Panc1 (cell line): ENCODE measurements around the gene CCRL2. TPM values are rescaled to one million over a fixed set of nuclear protein-coding genes. Genes with fewer than 3 reads are reported as not detected.

Source experiments
- ATAC-seq: fragments of 200-7000 bp; cut with Tn5 transposase; 2 replicates; pipeline ENCODE4 v1.9.1; 2020; ENCODE audit warnings: mild to moderate bottlenecking, moderate library complexity
- BruUV-seq: library from RNA; stranded (reverse); fragments of 400-500 nt; replicated peaks from 2 replicates; lab custom pipeline; 2021; lab: Mats Ljungman, UMichigan
- CTCF ChIA-PET: fragments of 300-600 bp; sonication (Branson Sonifier 250); formaldehyde crosslinking; loops from one replicate; lab custom pipeline; 2022; ENCODE audit warnings: antibody characterized with exemption; lab: Charles Lee
- POLR2A ChIA-PET: fragments of 300-600 bp; sonication (Branson Sonifier 250); formaldehyde crosslinking; loops from one replicate; lab custom pipeline; 2022; ENCODE audit warnings: antibody characterized with exemption; lab: Charles Lee
- DNase-seq: peaks from one replicate; pipeline ENCODE4 v3.0.0-alpha.2; 2010; ENCODE audit warnings: low read depth, low spot score
- H3K27ac ChIP-seq: 2 replicates; pipeline ENCODE4 v1.5.1; 2011; ENCODE audit warnings: mild to moderate bottlenecking, low read length, inconsistent platforms
- H3K27me3 ChIP-seq: fragments of 200-500 bp; sonication (Bioruptor generic); 2 replicates; pipeline ENCODE4 v1.6.0; 2014; ENCODE audit warnings: low read length, inconsistent platforms; ENCODE audit not compliant: control insufficient read depth, insufficient read depth
- H3K36me3 ChIP-seq: fragments of 200-500 bp; sonication (Bioruptor generic); 2 replicates; pipeline ENCODE4 v1.5.1; 2014; ENCODE audit warnings: inconsistent platforms, mild to moderate bottlenecking, low read length, moderate library complexity; ENCODE audit not compliant: control insufficient read depth, insufficient read depth
- H3K4me1 ChIP-seq: 2 replicates; pipeline ENCODE4 v1.5.1; 2011; ENCODE audit warnings: inconsistent platforms, mild to moderate bottlenecking, low read length, moderate library complexity; ENCODE audit not compliant: control insufficient read depth, insufficient read depth
- H3K4me3 ChIP-seq, 2 experiments: 2 replicates each; pipeline ENCODE4 v1.5.1; 2011 to 2012; ENCODE audit warnings: low read depth in 2 of 2, low read length in 2 of 2, mild to moderate bottlenecking in 2 of 2, inconsistent platforms in 1 of 2, moderate library complexity in 1 of 2
- H3K9me3 ChIP-seq: fragments of 200-500 bp; sonication (Bioruptor generic); 2 replicates; pipeline ENCODE4 v1.5.1; 2014; ENCODE audit warnings: low read depth, mild to moderate bottlenecking, inconsistent platforms, low read length, moderate library complexity; ENCODE audit not compliant: control insufficient read depth, insufficient read depth
- CTCF ChIP-seq: fragments of 450-650 bp; IDR thresholded peaks from 2 replicates; pipeline ENCODE4 v1.5.1; 2017; ENCODE audit warnings: mild to moderate bottlenecking
- POLR2AphosphoS5 ChIP-seq: IDR thresholded peaks from 2 replicates; pipeline ENCODE4 v1.6.1; 2012; ENCODE audit warnings: mild to moderate bottlenecking, low read depth, low read length, moderate library complexity
- SIN3A ChIP-seq: IDR thresholded peaks from 2 replicates; pipeline ENCODE4 v1.6.1; 2012; ENCODE audit warnings: low read depth, mild to moderate bottlenecking, low read length, moderate library complexity, borderline replicate concordance; ENCODE audit not compliant: insufficient read depth
- TCF7L2 ChIP-seq: IDR thresholded peaks from 2 replicates; pipeline ENCODE4 v1.6.1; 2011; ENCODE audit warnings: mild to moderate bottlenecking, low read depth, low read length, inconsistent platforms
- in situ Hi-C: cut with HindIII; loops from 2 replicates; pipeline ENCODE4 v1.10.0; 2016; ENCODE audit warnings: low sequenced_read_pairs, low pct_unique_long_range_greater_than_20kb
- intact Hi-C: fragments of 100-400 bp; cut with micrococcal nuclease; formaldehyde crosslinking; loops from one replicate; pipeline ENCODE4 v1.10.0; 2022; ENCODE audit not compliant: unreplicated experiment
- total RNA-seq: library from RNA; stranded (reverse); gene quantifications from one replicate; pipeline ENCODE4 v1.2.1, GENCODE V29; 2021; ENCODE audit not compliant: unreplicated experiment
- TF ChIP-seq, protein P1 (sequence below), 2 experiments: IDR thresholded peaks; 2 replicates each; pipeline ENCODE4 v1.6.1; 2011 to 2012; ENCODE audit warnings: low read depth in 2 of 2, control low read depth in 1 of 2, low read length in 1 of 2, mild to moderate bottlenecking in 1 of 2, moderate library complexity in 1 of 2; ENCODE audit not compliant: insufficient read depth in 1 of 2

The CCRL2 gene
- total RNA-seq, 1 experiment from 2014 or later: not detected

GRCh38 chr3:46410669-46411068 is 3.6 kb downstream of the CCRL2 start:
- intact Hi-C loops: no loop called here
- TF ChIP-seq, protein P1, sequence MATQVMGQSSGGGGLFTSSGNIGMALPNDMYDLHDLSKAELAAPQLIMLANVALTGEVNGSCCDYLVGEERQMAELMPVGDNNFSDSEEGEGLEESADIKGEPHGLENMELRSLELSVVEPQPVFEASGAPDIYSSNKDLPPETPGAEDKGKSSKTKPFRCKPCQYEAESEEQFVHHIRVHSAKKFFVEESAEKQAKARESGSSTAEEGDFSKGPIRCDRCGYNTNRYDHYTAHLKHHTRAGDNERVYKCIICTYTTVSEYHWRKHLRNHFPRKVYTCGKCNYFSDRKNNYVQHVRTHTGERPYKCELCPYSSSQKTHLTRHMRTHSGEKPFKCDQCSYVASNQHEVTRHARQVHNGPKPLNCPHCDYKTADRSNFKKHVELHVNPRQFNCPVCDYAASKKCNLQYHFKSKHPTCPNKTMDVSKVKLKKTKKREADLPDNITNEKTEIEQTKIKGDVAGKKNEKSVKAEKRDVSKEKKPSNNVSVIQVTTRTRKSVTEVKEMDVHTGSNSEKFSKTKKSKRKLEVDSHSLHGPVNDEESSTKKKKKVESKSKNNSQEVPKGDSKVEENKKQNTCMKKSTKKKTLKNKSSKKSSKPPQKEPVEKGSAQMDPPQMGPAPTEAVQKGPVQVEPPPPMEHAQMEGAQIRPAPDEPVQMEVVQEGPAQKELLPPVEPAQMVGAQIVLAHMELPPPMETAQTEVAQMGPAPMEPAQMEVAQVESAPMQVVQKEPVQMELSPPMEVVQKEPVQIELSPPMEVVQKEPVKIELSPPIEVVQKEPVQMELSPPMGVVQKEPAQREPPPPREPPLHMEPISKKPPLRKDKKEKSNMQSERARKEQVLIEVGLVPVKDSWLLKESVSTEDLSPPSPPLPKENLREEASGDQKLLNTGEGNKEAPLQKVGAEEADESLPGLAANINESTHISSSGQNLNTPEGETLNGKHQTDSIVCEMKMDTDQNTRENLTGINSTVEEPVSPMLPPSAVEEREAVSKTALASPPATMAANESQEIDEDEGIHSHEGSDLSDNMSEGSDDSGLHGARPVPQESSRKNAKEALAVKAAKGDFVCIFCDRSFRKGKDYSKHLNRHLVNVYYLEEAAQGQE (IDR thresholded peaks at IDR 0.05; ENCODE audit: insufficient read depth in 1 of 2, low read depth in 2 of 2, low read length in 1 of 2): no peak
- TF ChIP-seq CTCF: no peak

GRCh38 chr3:46411271-46411670 is 4.2 kb downstream of the CCRL2 start:
- in situ Hi-C loops (no loop called here), intact Hi-C loops (no loop called here)
- H3K4me3 ChIP-seq: no peak overlapping the region
- H3K36me3 ChIP-seq: no peaks in the 10 kb centered on the region
- H3K4me1 ChIP-seq: no peaks in the 10 kb centered on the region
- H3K9me3 ChIP-seq: no peaks in the 10 kb centered on the region
- no peak for ATAC-seq
- H3K27ac ChIP-seq: no peak overlapping the region
- H3K27me3 ChIP-seq: no peaks in the 10 kb centered on the region
- ChIA-PET POLR2A (no interaction called here), CTCF (interaction anchor here (0.6 kb wide), 1 partner anchor 381 kb away, joined by 3 read pairs; no protein-coding TSS in a partner anchor)
- no peak for DNase-seq
- no TSS peak for BruUV-seq
- TF ChIP-seq, protein P1 (IDR thresholded peaks at IDR 0.05; ENCODE audit: insufficient read depth in 1 of 2, low read depth in 2 of 2, low read length in 1 of 2): no peak
- TF ChIP-seq TCF7L2: no peak
- no peak for TF ChIP-seq CTCF
- no peak for TF ChIP-seq SIN3A
- no peak for TF ChIP-seq POLR2AphosphoS5

More at GRCh38 chr3:46410669-46411068, 3.6 kb downstream of the CCRL2 start:
- ChIA-PET CTCF (interaction anchor here (0.6 kb wide), 1 partner anchor 381 kb away, joined by 3 read pairs; no protein-coding TSS in a partner anchor), POLR2A (no interaction called here)
- H3K4me3 ChIP-seq: no peak overlapping the region
- in situ Hi-C loops: no loop called here
- H3K4me1 ChIP-seq: no peaks in the 10 kb centered on the region
- ATAC-seq (no peak), DNase-seq (no peak)
- H3K9me3 ChIP-seq: no peaks in the 10 kb centered on the region
- H3K36me3 ChIP-seq: no peaks in the 10 kb centered on the region
- BruUV-seq: no TSS peak
- no peak overlapping the region for H3K27ac ChIP-seq
- no peaks in the 10 kb centered on the region for H3K27me3 ChIP-seq
